Activated CD4-positive, CD25-positive, alpha-beta regulatory T cell (primary cell): ENCODE results near the gene IFNGR2.
"Not testable (repeated sequence)": the region's sequence is repeated elsewhere in the genome, so short reads cannot be mapped to it uniquely, and the experiment has no call there.

Experiments
- DNase-seq, 4 experiments: peaks; one replicate each; lab custom pipeline; 2025; lab: John Stamatoyannopoulos, UW

IFNGR2 gene

GRCh38 chr21:33402001-33402979, 923 bp upstream of the IFNGR2 start:
- DNase-seq = no peak

- no peak for DNase-seq
Observed at GRCh38 chr21:33403786-33404585, 773 bp downstream of the IFNGR2 start.

- DNase-seq = no peak
Observed at GRCh38 chr21:33406493-33406892, 3.3 kb downstream of the IFNGR2 start.

- no peak for DNase-seq
Observed at GRCh38 chr21:33411949-33412430, 8.8 kb downstream of the IFNGR2 start.

- DNase-seq = not testable (repeated sequence)
Observed at GRCh38 chr21:33412439-33412831, 9.2 kb downstream of the IFNGR2 start.

GRCh38 chr21:33412832-33413519, 9.8 kb downstream of the IFNGR2 start:
- no peak for DNase-seq

GRCh38 chr21:33414068-33414467, 10.9 kb downstream of the IFNGR2 start:
- no peak for DNase-seq

GRCh38 chr21:33414926-33415325, 11.7 kb downstream of the IFNGR2 start:
- DNase-seq = no peak

GRCh38 chr21:33418691-33419090, 15.5 kb downstream of the IFNGR2 start:
- DNase-seq = no peak

- no peak for DNase-seq
Observed at GRCh38 chr21:33419538-33420123, 16.4 kb downstream of the IFNGR2 start.

- no peak for DNase-seq
Observed at GRCh38 chr21:33421713-33422393, 18.6 kb downstream of the IFNGR2 start.

GRCh38 chr21:33424214-33424613, 21.0 kb downstream of the IFNGR2 start:
- DNase-seq = no peak

- no peak for DNase-seq
Observed at GRCh38 chr21:33425825-33426224, 22.6 kb downstream of the IFNGR2 start.

GRCh38 chr21:33427051-33427450, 23.8 kb downstream of the IFNGR2 start:
- no peak for DNase-seq

- no peak for DNase-seq
Observed at GRCh38 chr21:33428669-33429068, 25.5 kb downstream of the IFNGR2 start.

GRCh38 chr21:33430858-33431257, 27.6 kb downstream of the IFNGR2 start:
- DNase-seq = no peak

GRCh38 chr21:33432496-33432895, 29.3 kb downstream of the IFNGR2 start:
- no peak for DNase-seq

- DNase-seq = no peak
Observed at GRCh38 chr21:33433001-33433400, 29.8 kb downstream of the IFNGR2 start.

GRCh38 chr21:33433425-33434114, 30.4 kb downstream of the IFNGR2 start:
- DNase-seq = no peak

GRCh38 chr21:33434770-33435360, 31.7 kb downstream of the IFNGR2 start:
- no peak for DNase-seq
